IPS-15b (cell line): Measurements from ENCODE around the gene ABCB10.
"Not testable (repeated sequence)": the region's sequence is repeated elsewhere in the genome, so short reads cannot be mapped to it uniquely, and the experiment has no call there.

Experiments
- H3K27me3 ChIP-seq: one replicate; pipeline ENCODE4 v1.6.1; 2013; ENCODE audit warnings: low read length; ENCODE audit not compliant: control insufficient read depth, insufficient read depth
- H3K36me3 ChIP-seq: one replicate; pipeline ENCODE4 v1.6.1; 2013; ENCODE audit warnings: low read length; ENCODE audit not compliant: control insufficient read depth, insufficient read depth
- H3K4me1 ChIP-seq: one replicate; pipeline ENCODE4 v1.6.1; 2013; ENCODE audit warnings: mild to moderate bottlenecking, low read length; ENCODE audit not compliant: control insufficient read depth, insufficient read depth
- H3K4me3 ChIP-seq: one replicate; pipeline ENCODE4 v1.5.1; 2013; ENCODE audit warnings: low read depth, low read length
- H3K9ac ChIP-seq: one replicate; pipeline ENCODE4 v1.6.1; 2013; ENCODE audit warnings: low read depth, mild to moderate bottlenecking, low read length
- H3K9me3 ChIP-seq: one replicate; pipeline ENCODE4 v1.6.1; 2013; ENCODE audit warnings: mild to moderate bottlenecking, low read length; ENCODE audit not compliant: control insufficient read depth, insufficient read depth

Gene ABCB10

DNA sequence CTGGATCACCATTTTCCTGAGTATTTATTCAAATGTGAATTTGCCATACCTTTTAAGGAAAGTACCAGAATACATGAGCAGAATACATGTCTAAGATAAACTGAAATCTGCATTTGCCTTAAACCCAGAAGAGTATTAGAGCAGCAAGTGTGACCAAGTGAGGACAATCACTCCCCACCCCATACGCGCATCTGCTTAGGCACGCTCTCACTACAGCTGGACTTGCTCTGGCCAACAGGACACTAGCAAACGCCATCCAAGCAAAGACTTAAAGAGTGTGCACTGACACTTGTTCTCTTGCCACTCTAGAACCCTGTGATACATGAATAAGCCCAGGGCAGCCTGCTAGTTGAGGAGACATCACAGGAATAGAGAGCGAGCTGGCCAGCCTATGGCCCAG is 76.0 kb downstream of the ABCB10 start:
- Histone ChIP-seq H3K4me1 (no peaks in the 10 kb centered on the region), H3K4me3 (no peak overlapping the region), H3K9ac (no peak overlapping the region), H3K9me3 (no peaks in the 10 kb centered on the region), H3K27me3 (no peaks in the 10 kb centered on the region), H3K36me3 (no peaks in the 10 kb centered on the region)

- no peak overlapping the region for H3K9ac ChIP-seq
- no peaks in the 10 kb centered on the region for H3K4me1 ChIP-seq
- no peaks in the 10 kb centered on the region for H3K27me3 ChIP-seq
- H3K9me3 ChIP-seq, result no peaks in the 10 kb centered on the region
- no peak overlapping the region for H3K4me3 ChIP-seq
- no peaks in the 10 kb centered on the region for H3K36me3 ChIP-seq
Observed at GRCh38 chr1:229480495-229480894, 78.0 kb downstream of the ABCB10 start.

DNA sequence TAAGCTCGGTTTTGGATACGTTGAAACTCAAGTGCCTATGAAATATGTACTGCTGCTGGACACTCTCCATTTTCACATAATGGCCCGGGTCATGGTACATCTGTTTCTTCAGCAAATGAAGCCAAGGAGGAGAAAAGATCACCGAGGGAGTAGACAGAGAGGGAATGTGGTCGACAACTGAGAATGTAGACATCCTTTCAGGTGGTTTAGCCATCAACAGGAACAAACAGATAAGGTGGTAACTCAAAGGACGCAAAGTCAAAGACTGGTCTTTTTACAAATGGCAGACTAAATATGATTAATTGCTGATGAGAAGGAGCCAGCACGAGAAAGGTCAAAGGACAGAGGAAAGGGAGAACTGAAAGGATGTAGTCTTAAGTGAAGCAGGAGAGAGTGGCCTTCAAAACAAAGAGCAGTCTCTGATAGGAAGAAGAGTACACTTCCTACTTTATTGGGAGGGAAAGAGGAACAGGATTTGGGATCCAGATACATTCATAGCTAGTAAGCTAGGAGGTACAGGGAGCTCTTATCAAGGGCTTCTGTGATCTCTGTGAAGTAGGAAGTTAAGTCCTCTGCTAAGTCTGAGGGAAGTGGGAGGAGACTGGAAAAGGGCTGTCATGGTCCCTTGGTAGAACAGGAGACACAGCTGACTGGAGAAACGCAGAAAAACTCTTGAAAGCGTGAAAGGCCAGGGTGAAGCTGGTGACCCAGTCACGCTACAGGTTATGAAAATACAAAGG is 78.7 kb downstream of the ABCB10 start:
- H3K36me3 ChIP-seq, result no peaks in the 10 kb centered on the region
- no peaks in the 10 kb centered on the region for H3K9me3 ChIP-seq
- no peaks in the 10 kb centered on the region for H3K4me1 ChIP-seq
- no peaks in the 10 kb centered on the region for H3K27me3 ChIP-seq
- no peak overlapping the region for H3K4me3 ChIP-seq
- no peak overlapping the region for H3K9ac ChIP-seq

- no peaks in the 10 kb centered on the region for H3K27me3 ChIP-seq
- no peaks in the 10 kb centered on the region for H3K36me3 ChIP-seq
Observed at GRCh38 chr1:229478852-229479251, 79.7 kb downstream of the ABCB10 start.

DNA sequence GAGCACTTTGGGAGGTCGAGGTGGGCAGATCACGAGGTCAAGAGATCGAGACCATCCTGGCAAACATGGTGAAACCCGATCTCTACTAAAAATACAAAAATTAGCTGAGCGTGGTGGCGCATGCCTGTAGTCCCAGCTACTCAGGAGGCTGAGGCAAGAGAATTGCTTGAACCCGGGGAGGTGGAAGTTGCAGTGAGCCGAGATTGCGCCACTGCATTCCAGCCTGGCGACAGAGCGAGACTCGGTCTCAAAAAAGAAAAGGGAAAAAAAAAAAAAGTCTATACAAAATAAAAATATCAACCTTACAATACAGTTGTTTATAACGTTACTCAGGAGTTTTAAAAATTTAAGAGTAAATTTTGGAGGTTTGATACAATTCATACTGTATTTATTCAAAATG is 82.6 kb downstream of the ABCB10 start:
- H3K36me3 ChIP-seq, H3K4me3 ChIP-seq, H3K9ac ChIP-seq, H3K9me3 ChIP-seq, H3K27me3 ChIP-seq, H3K4me1 ChIP-seq: not testable (repeated sequence)

More at GRCh38 chr1:229478852-229479251, 79.7 kb downstream of the ABCB10 start:
- H3K9me3 ChIP-seq, result no peaks in the 10 kb centered on the region
- no peaks in the 10 kb centered on the region for H3K4me1 ChIP-seq
- no peak overlapping the region for H3K9ac ChIP-seq
- H3K4me3 ChIP-seq, result no peak overlapping the region

DNA sequence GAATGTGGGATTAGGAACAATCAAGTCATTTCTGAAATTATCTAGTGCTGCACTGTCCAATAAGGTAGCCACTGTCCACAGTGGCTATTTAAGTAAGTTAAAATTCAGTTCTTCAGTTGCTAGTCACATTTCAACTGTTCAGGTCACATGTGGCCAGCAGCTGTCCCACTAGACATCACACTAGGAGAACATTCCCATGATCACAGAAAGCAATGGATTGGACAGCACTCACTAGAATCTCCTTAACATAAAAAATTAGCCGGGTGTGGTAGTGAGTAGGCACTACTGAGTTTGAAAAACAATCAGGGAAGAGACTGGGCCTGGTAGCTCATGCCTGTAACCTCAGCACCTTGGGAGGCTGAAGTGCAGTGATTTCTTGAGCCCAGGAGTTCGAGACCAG is 84.0 kb downstream of the ABCB10 start:
- no peaks in the 10 kb centered on the region for H3K4me1 ChIP-seq
- H3K9me3 ChIP-seq, result no peaks in the 10 kb centered on the region
- H3K27me3 ChIP-seq, result no peaks in the 10 kb centered on the region
- no peak overlapping the region for H3K9ac ChIP-seq
- no peak overlapping the region for H3K4me3 ChIP-seq
- H3K36me3 ChIP-seq, result peaks cover 7% of the 10 kb centered on the region

GRCh38 chr1:229471175-229471574 is 87.3 kb downstream of the ABCB10 start:
- no peak overlapping the region for H3K4me3 ChIP-seq
- peaks cover 8% of the 10 kb centered on the region for H3K36me3 ChIP-seq
- no peak overlapping the region for H3K9ac ChIP-seq
- H3K27me3 ChIP-seq, result no peaks in the 10 kb centered on the region
- H3K4me1 ChIP-seq, result no peaks in the 10 kb centered on the region
- no peaks in the 10 kb centered on the region for H3K9me3 ChIP-seq

GRCh38 chr1:229470406-229471043 is 88.0 kb downstream of the ABCB10 start:
- Histone ChIP-seq H3K27me3 (no peaks in the 10 kb centered on the region), H3K9me3 (no peaks in the 10 kb centered on the region), H3K36me3 (peaks cover 8% of the 10 kb centered on the region), H3K4me3 (no peak overlapping the region), H3K4me1 (no peaks in the 10 kb centered on the region), H3K9ac (no peak overlapping the region)

DNA sequence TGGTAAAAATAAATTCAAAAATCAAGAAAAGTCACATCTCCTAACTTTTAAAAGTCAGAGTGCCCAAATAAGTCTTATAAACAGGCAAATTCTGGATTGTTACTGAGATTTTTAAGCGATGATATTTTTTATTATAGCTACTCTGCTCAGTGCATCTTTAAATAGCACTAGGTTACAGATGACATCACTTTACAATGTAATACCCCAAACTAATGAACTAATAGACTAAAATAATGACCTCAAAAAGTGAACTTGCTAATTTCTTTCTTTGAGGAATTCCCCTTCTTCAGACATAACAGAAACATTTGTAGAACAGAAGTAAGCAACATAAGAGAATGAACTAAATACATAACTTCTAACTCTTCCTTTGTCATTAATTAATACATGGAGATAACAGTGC is 91.6 kb downstream of the ABCB10 start:
- Histone ChIP-seq H3K4me1 (no peaks in the 10 kb centered on the region), H3K4me3 (no peak overlapping the region), H3K27me3 (no peaks in the 10 kb centered on the region), H3K36me3 (peaks cover 6% of the 10 kb centered on the region), H3K9me3 (no peaks in the 10 kb centered on the region), H3K9ac (no peak overlapping the region)
